Smooth muscle cell (in vitro differentiated cells): Measurements from ENCODE around the gene HUS1B. TPM values are rescaled to one million over a fixed set of nuclear protein-coding genes. Genes with fewer than 3 reads are reported as not detected.
A peak's percentile ranks its signal among the peaks of the same experiment; 100 is the strongest.

Experiments used
- DNase-seq: peaks from one replicate; lab custom pipeline; 2025; ENCODE audit not compliant: unreplicated experiment; lab: John Stamatoyannopoulos, UW
- H2AFZ ChIP-seq: fragments of 200-600 bp; sonication (generic); 2 replicates; pipeline ENCODE4 v1.6.0; 2016; ENCODE audit warnings: antibody characterized with exemption, low read depth, mild to moderate bottlenecking
- H3F3A ChIP-seq: fragments of 200-600 bp; sonication (generic); 2 replicates; pipeline ENCODE4 v1.6.0; 2017; ENCODE audit warnings: antibody characterized with exemption, low read depth
- H3K27ac ChIP-seq: fragments of 200-600 bp; sonication (generic); 2 replicates; pipeline ENCODE4 v1.5.1; 2016; ENCODE audit warnings: low read depth, mild to moderate bottlenecking
- H3K27me3 ChIP-seq: fragments of 200-600 bp; sonication (generic); 2 replicates; pipeline ENCODE4 v1.6.1; 2016; ENCODE audit warnings: low read depth, mild to moderate bottlenecking
- H3K36me3 ChIP-seq: fragments of 200-600 bp; sonication (generic); 2 replicates; pipeline ENCODE4 v1.5.1; 2016; ENCODE audit warnings: low read depth
- H3K4me1 ChIP-seq: fragments of 200-600 bp; sonication (generic); 2 replicates; pipeline ENCODE4 v1.5.1; 2016; ENCODE audit warnings: low read depth
- H3K4me2 ChIP-seq: fragments of 200-600 bp; sonication (generic); 2 replicates; pipeline ENCODE4 v1.6.0; 2016; ENCODE audit warnings: mild to moderate bottlenecking
- H3K4me3 ChIP-seq: fragments of 200-600 bp; sonication (generic); 2 replicates; pipeline ENCODE4 v1.5.1; 2016; ENCODE audit warnings: mild to moderate bottlenecking
- H3K79me2 ChIP-seq: fragments of 200-600 bp; sonication (generic); 2 replicates; pipeline ENCODE4 v1.6.0; 2016; ENCODE audit warnings: low read depth, mild to moderate bottlenecking
- H3K9ac ChIP-seq: fragments of 200-600 bp; sonication (generic); 2 replicates; pipeline ENCODE4 v1.6.0; 2016; ENCODE audit warnings: low read depth
- H3K9me3 ChIP-seq: fragments of 200-600 bp; sonication (generic); replicated peaks from 2 replicates; pipeline ENCODE4 v1.5.1; 2016; ENCODE audit warnings: low read depth
- H4K20me1 ChIP-seq: fragments of 200-600 bp; sonication (generic); 2 replicates; pipeline ENCODE4 v1.6.0; 2016; ENCODE audit warnings: low read depth
- CTCF ChIP-seq: fragments of 200-600 bp; sonication (generic); IDR thresholded peaks from 2 replicates; pipeline ENCODE4 v1.5.1; 2017; ENCODE audit warnings: borderline replicate concordance, mild to moderate bottlenecking, antibody characterized with exemption; ENCODE audit not compliant: insufficient read depth, poor library complexity, severe bottlenecking
- WGBS: methylation state at CpG from one replicate; pipeline ENCODE4 v1.1.7; 2016; ENCODE audit warnings: low lambda C conversion rate; 5-methylcytosine and 5-hydroxymethylcytosine counted together
- polyA plus RNA-seq: library from polyadenylated mRNA; unstranded; fragments of >200 nt; fragmentation: Nextera tagmentation; extraction: Ambion mirVana; gene quantifications from 2 replicates; pipeline ENCODE4 v1.2.1, GENCODE V29; 2016
- total RNA-seq: library from RNA; depleted of rRNA; stranded (reverse); fragments of >200 nt; gene quantifications from 2 replicates; pipeline ENCODE4 v1.2.3, GENCODE V29; 2014

HUS1B gene
- total and polyA plus RNA-seq, 2 experiments from 2014 or later, result 0.58 to 0.62 TPM

- TF ChIP-seq CTCF, result no peak
- H4K20me1 ChIP-seq, result peaks cover 5% of the 10 kb centered on the region
- H3K27ac ChIP-seq, result peak overlapping the region; percentile 59
- peak overlapping the region; percentile 36 for H3K4me2 ChIP-seq
- no peak for DNase-seq
- no peak overlapping the region for H3K4me3 ChIP-seq
- no peaks in the 10 kb centered on the region for H3K27me3 ChIP-seq
- H3K36me3 ChIP-seq, result no peaks in the 10 kb centered on the region
- peak overlapping the region; percentile 12 for H3K9ac ChIP-seq
- 52% methylated on average over 1 of the region's 1 CpG for WGBS
- H3K79me2 ChIP-seq, result peaks cover 34% of the 10 kb centered on the region
- peaks cover 14% of the 10 kb centered on the region for H3K4me1 ChIP-seq
- no peaks in the 10 kb centered on the region for H3K9me3 ChIP-seq
- no peak overlapping the region for H2AFZ ChIP-seq
- H3F3A ChIP-seq, result no peaks in the 10 kb centered on the region
These were observed 843 bp upstream of the HUS1B start for GRCh38 chr6:657743-658142.

- no peak for DNase-seq
- Histone ChIP-seq H3K9me3 (no peaks in the 10 kb centered on the region), H3K27me3 (no peaks in the 10 kb centered on the region), H3K36me3 (no peaks in the 10 kb centered on the region), H3K4me1 (peaks cover 15% of the 10 kb centered on the region), H3K4me3 (no peak overlapping the region), H3K79me2 (peaks cover 24% of the 10 kb centered on the region), H3F3A (no peaks in the 10 kb centered on the region), H3K4me2 (no peak overlapping the region), H3K27ac (no peak overlapping the region), H3K9ac (no peak overlapping the region), H4K20me1 (peaks cover 14% of the 10 kb centered on the region), H2AFZ (no peak overlapping the region)
- WGBS, result 99% methylated on average over 4 of the region's 4 CpGs
- TF ChIP-seq CTCF, result no peak
These were observed 2.8 kb downstream of the HUS1B start for GRCh38 chr6:654136-654535.

GRCh38 chr6:652865-653264 lies 4.0 kb downstream of the HUS1B start:
- WGBS, result 92% methylated on average over 3 of the region's 3 CpGs

More at GRCh38 chr6:652865-653264, 4.0 kb downstream of the HUS1B start:
- Histone ChIP-seq H2AFZ (no peak overlapping the region), H3K27ac (no peak overlapping the region), H3K36me3 (no peaks in the 10 kb centered on the region), H4K20me1 (peaks cover 21% of the 10 kb centered on the region), H3K4me1 (peaks cover 10% of the 10 kb centered on the region), H3K4me3 (no peak overlapping the region), H3K79me2 (peaks cover 20% of the 10 kb centered on the region), H3K4me2 (no peak overlapping the region), H3K9ac (no peak overlapping the region), H3K27me3 (no peaks in the 10 kb centered on the region), H3F3A (no peaks in the 10 kb centered on the region), H3K9me3 (no peaks in the 10 kb centered on the region)
- DNase-seq, result no peak
- TF ChIP-seq CTCF, result no peak
